Measurements from ENCODE around the gene ALDH7A1. TPM values are rescaled to one million over a fixed set of nuclear protein-coding genes. Genes with fewer than 3 reads are reported as not detected.
"Not testable (repeated sequence)": the region's sequence is repeated elsewhere in the genome, so short reads cannot be mapped to it uniquely, and the experiment has no call there.

Gene ALDH7A1
- total RNA-seq, 6 experiments from 2014 or later: 81.1 to 99.9 (median 90.6) TPM

DNA sequence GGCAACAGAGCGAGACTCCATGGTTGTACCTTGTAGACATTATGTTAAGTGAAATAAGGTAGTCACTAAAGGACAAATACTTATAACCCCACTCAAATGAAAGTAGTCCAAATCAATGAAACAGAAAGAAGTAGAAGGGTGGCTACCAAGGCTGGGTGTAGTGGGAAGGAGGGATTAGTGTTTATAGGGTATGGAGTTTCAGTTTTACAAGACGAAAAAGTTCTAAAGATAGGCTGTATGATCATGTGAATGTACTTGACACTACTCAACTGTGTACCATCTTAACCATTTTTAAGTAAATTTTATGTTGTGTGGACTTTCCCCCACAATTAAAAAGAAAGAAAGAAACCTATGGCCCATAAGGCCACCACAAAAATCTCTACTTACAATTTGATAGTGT lies 32.2 kb downstream of the ALDH7A1 start:
- Mint-ChIP-seq H3K27ac (no peak overlapping the region), H3K4me1 (ENCODE audit: low read depth) (no peaks in the 10 kb centered on the region), H3K36me3 (ENCODE audit: low read depth) (peaks cover 20% of the 10 kb centered on the region), H3K4me3 (no peak overlapping the region), H3K9me3 (no peaks in the 10 kb centered on the region), H3K27me3 (ENCODE audit: insufficient read depth) (no peaks in the 10 kb centered on the region; the same call in 1 of the 2 replicates)
- no peak for TF ChIP-seq CTCF (IDR thresholded peaks at IDR 0.05)
- DNase-seq: no peak

DNA sequence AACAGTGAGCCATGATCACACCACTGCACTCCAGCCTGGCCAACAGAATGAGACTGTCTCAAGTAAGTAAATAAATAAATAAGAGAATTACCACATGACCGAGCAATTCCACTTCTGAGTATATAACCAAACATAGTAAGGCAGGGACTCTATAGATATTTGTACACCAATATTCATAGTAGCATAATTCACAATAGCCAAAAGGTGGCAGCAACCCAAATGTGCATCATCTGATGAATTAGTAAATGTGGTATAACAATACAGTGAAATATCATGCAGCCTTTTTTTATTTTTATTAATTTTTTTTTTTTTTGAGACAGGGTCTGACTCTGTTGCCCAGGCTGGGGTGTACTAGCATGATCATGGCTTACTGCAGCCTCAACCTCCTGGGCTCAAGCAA lies 33.1 kb downstream of the ALDH7A1 start:
- H3K9me3 Mint-ChIP-seq: no peaks in the 10 kb centered on the region
- H3K36me3 Mint-ChIP-seq (ENCODE audit: low read depth): peaks cover 19% of the 10 kb centered on the region
- H3K4me3 Mint-ChIP-seq: no peak overlapping the region
- no peaks in the 10 kb centered on the region; the same call in 1 of the 2 replicates for H3K27me3 Mint-ChIP-seq (ENCODE audit: insufficient read depth)
- no peak overlapping the region for H3K27ac Mint-ChIP-seq
- DNase-seq: no peak
- TF ChIP-seq CTCF (IDR thresholded peaks at IDR 0.05): no peak; the same call in 1 of the 2 replicates
- H3K4me1 Mint-ChIP-seq (ENCODE audit: low read depth): no peaks in the 10 kb centered on the region

DNA sequence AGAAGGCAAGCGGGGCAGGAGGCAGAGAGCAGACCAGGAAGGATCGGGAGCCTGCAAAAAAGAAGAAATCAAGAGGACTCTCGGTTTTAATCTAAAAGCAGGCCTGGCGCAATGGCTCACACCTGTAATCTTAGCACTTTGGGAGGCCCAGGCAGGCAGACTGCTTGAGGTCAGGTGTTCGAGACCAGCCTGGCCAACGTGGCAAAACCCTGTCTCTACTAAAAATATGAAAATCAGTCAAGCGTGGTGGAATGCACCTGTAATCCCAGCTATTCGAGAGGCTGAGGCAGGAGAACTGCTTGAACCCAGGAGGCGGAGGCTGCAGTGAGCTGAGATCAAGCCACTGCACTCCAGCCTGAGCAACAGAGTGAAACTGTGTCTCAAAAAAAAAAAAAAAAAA lies 39.9 kb downstream of the ALDH7A1 start:
- not testable (repeated sequence) for DNase-seq; H3K9me3 Mint-ChIP-seq; H3K27ac Mint-ChIP-seq; H3K4me3 Mint-ChIP-seq; H3K4me1 Mint-ChIP-seq (ENCODE audit: low read depth); H3K27me3 Mint-ChIP-seq (ENCODE audit: insufficient read depth)
- peaks cover 32% of the 10 kb centered on the region for H3K36me3 Mint-ChIP-seq (ENCODE audit: low read depth)

- Mint-ChIP-seq H3K27ac (no peak overlapping the region), H3K4me1 (ENCODE audit: low read depth) (no peaks in the 10 kb centered on the region), H3K36me3 (ENCODE audit: low read depth) (peaks cover 32% of the 10 kb centered on the region), H3K27me3 (ENCODE audit: insufficient read depth) (no peaks in the 10 kb centered on the region), H3K4me3 (no peak overlapping the region), H3K9me3 (no peaks in the 10 kb centered on the region)
- no peak for DNase-seq
- no peak for TF ChIP-seq CTCF (IDR thresholded peaks at IDR 0.05)
Measured at GRCh38 chr5:126552614-126553013, 42.4 kb downstream of the ALDH7A1 start.

DNA sequence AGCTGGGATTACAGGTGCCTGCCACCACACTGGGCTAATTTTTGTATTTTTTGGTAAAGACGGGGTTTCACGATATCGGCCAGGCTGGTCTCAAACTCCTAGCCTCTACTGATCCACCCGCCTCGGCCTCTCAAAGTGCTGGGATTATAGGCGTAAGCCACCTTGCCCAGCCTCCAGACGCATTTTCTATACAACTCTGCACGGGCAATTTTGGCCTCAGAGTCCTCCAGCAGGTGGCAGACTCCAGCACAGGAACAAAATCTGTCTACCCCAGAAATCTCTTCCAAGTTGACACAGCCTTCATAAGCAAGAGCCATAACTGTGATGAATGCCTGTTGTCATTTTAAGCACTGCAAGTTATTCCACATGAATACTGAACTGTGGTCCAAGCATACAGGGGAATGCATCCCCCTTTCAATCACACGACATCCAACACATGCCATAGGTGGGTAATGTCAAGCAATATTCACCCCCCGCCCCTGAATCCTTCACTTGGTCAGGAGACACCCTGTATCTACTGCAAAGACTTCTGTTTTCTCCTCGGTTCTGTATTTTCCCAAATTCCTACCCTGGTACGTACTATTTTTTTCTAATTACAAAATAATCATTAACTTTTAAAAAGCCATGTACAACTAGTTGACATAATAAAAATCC lies 50.8 kb downstream of the ALDH7A1 start:
- Mint-ChIP-seq H3K27me3 (ENCODE audit: insufficient read depth) (peaks cover 2% of the 10 kb centered on the region), H3K9me3 (no peaks in the 10 kb centered on the region), H3K27ac (no peak overlapping the region), H3K36me3 (ENCODE audit: low read depth) (peaks cover 12% of the 10 kb centered on the region; the same call in 1 of the 2 replicates), H3K4me1 (ENCODE audit: low read depth) (peaks cover under 1% of the 10 kb centered on the region), H3K4me3 (no peak overlapping the region)
- peak; percentile 48 for DNase-seq
- TF ChIP-seq CTCF (IDR thresholded peaks at IDR 0.05): peak; percentile 80

GRCh38 chr5:126543660-126544059 lies 51.4 kb downstream of the ALDH7A1 start:
- H3K4me1 Mint-ChIP-seq (ENCODE audit: low read depth): peaks cover 6% of the 10 kb centered on the region
- no peak for TF ChIP-seq CTCF (IDR thresholded peaks at IDR 0.05)
- no peak overlapping the region for H3K4me3 Mint-ChIP-seq
- H3K27ac Mint-ChIP-seq: no peak overlapping the region
- H3K9me3 Mint-ChIP-seq: no peaks in the 10 kb centered on the region
- peaks cover 12% of the 10 kb centered on the region; the same call in 1 of the 2 replicates for H3K36me3 Mint-ChIP-seq (ENCODE audit: low read depth)
- DNase-seq: no peak
- H3K27me3 Mint-ChIP-seq (ENCODE audit: insufficient read depth): peaks cover 2% of the 10 kb centered on the region

All from HFFc6 (cell line).